Activated CD8-positive, alpha-beta memory T cell treated with anti-CD3 and anti-CD28 coated beads, Interleukin-2, amount 50 U/mL, for 24 hours (primary cell): Measurements from ENCODE around the gene ZNF579.
A peak's percentile ranks its signal among the peaks of the same experiment; 100 is the strongest.

Experiments used
- DNase-seq: peaks from one replicate; pipeline ENCODE4 v3.0.0-alpha.2; 2020; ENCODE audit errors: extremely low read depth

Gene ZNF579, protein sequence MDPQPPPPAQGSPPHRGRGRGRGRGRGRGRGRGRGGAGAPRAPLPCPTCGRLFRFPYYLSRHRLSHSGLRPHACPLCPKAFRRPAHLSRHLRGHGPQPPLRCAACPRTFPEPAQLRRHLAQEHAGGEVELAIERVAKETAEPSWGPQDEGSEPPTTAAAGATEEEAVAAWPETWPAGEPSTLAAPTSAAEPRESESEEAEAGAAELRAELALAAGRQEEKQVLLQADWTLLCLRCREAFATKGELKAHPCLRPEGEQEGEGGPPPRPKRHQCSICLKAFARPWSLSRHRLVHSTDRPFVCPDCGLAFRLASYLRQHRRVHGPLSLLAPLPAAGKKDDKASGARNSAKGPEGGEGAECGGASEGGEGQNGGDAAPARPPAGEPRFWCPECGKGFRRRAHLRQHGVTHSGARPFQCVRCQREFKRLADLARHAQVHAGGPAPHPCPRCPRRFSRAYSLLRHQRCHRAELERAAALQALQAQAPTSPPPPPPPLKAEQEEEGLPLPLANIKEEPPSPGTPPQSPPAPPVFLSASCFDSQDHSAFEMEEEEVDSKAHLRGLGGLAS

DNA sequence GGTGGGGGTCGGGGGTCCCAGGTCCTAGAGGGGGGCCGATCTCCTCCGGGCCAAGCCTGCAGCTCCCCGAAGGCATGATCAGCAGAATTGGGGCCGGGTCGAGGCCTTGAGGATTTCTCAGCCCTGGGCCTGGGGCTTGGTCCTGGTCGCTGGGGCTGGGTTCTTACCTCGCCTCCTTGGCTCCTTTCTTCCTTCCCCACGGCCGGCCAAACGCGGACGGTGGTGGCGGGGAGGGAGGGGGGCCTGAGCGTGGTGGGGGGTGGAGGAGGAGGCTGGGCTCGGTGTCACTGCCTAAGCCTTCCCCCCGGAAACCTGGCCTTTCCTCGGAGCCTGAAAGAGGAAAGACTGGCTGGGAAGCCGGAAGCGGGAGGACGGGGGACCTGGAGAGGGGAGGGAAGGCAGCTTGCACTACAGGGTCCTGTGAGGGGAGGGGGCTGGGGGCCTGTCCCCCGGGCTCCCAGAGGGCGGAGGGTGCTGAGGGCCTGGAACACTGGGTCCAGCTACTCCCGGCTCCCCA, at the start of gene ZNF579:
Gene ZNF579, minus strand, starts transcription at position 221 of the 517 bp plus-strand sequence. CDS start 1,209 bp downstream, outside the sequence.
- DNase-seq = peak; percentile 57

DNA sequence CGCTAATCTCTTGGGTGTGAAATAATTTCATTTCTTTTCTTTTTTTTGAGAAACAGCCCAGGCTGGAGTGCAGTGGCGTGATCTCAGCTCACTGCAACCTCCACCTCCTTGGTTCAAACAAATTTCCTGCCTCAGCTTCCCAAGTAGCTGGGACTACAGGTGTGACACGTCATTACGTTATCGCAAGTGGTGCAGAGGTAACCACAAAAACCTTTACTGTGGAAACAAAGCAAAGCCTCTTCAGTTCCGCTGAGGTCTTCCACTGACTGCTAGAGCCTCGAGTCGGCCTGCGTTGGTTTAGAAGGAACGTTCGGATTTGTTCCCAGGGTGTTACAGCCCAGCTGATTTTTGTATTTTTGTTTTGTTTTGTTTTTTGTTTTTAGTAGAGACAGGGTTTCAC, 45.7 kb upstream of the ZNF579 start:
- no peak for DNase-seq

DNA sequence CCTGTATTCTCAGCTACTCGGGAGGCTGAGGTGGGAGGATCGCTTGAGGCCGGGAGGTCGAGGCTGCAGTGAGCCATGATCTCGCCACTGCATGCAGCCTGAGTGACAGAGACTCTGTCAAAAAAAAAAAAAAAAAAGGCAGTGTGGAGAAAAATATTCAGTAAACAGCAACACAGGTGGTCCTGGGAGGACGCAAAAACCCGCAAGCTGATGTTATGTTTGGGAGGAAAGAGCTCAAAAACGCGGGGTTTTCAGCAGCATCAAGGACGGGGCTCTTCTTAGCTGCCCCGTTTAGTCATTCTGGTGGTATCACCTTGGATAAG, 44.3 kb upstream of the ZNF579 start:
- DNase-seq = no peak

DNA sequence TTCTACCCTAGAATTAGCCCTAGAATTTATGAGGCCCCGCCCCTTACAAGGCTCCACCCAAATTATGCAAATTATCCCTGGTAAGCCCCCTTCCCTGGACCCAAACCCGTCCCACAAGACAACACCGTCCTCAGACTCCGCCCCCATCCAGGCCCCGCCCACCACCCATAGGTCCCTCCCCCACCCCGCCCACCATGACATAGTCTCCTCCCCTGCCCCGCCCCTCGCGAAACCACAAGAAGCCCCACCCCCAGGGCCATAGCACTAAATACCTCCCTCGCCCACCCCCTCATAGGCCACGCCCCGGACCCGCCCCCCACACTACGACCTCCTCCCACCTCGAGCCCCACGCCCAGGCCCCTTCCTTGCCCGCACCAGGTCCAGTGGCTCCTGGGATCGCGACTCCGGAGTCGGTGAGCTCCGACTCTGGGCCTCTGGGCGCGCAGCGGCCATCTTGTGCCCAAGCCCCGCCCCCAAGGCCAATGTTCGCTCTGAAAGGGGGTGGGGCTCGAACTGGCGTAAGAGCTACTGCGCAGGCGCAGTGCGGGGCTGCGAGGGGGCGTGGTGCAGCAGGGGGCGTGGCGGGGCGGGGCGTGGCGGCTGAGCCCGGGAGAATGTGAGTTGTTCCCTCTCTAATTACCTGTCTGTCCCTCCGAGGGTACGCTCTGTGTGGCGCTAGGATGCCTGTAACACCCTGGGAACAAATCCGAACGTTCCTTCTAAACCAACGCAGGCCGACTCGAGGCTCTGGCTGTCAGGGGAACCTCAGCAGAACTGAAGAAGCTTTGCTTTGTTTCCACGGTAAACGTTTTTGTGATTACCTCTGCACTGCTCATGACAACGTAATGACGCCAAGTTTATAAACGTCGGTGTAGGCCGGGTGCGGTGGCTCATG, 43.7 kb upstream of the ZNF579 start, which contains the start of gene ZNF784:
Gene ZNF784, minus strand, starts transcription at position 458 of the 895 bp plus-strand sequence. Its CDS starts 5 bp downstream, at position 453.
- no peak for DNase-seq

DNA sequence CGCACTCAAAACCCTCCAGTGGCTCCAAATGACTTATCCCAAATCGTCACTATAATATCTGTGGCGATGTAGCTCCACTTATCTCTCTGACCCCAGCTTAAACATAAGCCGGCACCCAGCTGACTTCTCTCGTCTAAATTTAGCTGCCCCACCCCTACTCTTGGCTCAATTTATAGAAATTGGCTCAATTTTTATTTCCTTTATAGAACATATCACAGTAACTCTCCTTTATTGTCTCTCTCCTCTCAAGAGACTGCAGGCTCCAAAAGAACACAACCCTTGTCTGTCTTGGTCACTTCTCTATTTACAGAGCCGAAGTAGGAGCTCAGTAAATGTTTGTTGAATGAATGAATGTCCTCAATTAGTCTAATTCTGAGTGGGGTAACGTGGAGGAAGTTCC, 42.9 kb upstream of the ZNF579 start:
- no peak for DNase-seq

DNA sequence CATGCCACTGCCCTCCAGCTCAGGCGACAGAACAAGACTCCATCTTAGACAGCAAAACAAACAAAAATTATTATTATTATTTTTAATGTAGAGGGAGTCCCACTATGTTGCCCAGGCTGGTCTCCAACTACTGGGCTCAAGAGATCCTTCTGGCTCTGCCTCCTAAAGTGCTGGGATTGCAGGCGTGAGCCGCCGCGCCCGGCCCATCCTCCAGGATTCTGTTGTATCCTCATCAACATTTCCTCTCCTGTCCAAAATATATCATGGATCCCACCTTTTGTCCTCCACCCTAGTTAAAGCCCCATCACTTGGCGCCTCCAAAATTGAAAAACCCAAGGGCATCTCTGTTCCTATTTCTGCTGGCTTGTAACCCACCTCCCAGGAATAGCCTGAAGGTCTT, 42.5 kb upstream of the ZNF579 start:
- no peak for DNase-seq

DNA sequence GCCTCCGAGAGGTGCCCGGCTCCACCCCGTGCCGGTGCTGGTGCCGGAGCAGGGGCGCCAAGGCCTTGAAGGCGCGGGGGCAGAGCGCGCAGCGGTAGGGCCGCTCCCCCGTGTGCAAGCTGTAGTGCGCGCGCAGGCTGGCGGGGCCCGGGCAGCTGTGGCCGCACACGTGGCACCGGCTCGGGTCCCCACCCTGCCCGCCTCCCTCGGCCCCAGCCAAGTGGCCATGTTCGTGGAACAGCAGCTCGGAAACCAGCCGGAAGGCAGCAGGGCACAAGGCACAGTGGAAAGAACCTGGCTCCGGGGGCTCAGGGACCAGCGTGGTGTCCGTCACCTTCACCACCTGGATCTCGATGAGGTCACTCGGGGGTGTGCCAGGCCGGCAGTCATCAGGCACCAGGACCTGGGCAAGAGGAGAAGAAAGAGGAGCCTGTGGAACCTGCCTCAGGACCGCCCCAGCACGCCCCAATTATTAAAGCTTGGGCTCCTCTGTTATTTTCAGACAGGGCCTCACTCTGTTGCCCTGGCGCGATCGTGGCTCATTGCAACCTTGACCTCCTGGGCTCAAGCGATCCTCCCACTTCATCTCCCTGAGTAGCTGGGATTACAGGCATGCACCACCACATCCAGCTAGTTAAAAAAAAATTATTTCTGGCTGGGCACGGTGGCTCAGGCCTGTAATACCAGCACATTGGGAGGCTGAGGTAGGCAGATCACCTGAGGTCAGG, 41.8 kb upstream of the ZNF579 start:
- no peak for DNase-seq

DNA sequence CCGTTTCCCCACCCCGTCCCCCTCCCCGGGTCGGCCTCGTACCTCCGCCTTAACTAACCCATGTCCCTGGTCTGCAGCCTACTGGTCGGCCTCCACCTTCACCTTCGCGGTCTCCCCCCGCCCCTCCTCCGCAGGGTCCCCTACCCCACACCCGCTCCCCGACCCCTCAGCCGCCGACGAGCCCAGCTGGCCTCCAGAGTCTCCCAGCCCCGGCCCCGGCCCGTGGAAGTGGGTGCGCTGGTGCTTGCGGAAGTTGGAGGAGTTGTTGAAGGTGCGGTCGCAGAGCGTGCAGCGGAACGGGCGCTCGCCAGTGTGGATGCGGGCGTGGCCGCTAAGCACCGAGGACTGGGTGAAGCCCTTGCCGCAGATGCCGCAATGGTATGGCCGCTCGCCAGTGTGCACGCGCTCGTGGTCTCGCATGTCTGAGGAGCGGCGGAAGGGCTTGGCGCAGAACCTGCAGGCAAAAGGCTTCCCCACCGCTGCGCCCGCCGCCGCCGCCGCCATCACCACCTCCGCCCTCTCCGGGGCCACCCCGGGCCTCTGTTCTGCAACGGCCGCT, 41.1 kb upstream of the ZNF579 start:
- DNase-seq = no peak

DNA sequence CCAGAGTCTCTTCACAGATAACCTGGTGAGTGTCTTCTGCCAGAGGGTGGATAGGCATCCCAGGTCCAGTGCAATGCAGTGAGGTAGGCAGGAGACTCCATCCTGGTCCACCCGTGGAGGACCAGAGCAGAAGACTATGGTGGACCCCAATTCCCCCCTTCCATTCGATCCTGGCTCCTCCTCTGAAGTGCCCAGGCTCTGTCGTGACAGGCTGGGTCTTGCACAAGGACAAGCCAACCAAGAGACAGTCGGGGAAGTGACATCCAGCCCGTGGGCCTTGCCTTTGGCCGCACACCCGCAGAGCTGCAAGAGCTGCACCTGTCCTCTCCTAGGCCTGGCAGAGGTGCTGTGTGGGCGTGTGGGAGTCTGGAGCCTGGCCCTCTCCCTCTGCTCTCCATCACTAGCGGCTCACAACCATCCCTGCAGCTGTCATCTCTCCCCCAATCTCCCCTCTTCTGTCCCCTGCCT, 40.6 kb upstream of the ZNF579 start:
- no peak for DNase-seq

DNA sequence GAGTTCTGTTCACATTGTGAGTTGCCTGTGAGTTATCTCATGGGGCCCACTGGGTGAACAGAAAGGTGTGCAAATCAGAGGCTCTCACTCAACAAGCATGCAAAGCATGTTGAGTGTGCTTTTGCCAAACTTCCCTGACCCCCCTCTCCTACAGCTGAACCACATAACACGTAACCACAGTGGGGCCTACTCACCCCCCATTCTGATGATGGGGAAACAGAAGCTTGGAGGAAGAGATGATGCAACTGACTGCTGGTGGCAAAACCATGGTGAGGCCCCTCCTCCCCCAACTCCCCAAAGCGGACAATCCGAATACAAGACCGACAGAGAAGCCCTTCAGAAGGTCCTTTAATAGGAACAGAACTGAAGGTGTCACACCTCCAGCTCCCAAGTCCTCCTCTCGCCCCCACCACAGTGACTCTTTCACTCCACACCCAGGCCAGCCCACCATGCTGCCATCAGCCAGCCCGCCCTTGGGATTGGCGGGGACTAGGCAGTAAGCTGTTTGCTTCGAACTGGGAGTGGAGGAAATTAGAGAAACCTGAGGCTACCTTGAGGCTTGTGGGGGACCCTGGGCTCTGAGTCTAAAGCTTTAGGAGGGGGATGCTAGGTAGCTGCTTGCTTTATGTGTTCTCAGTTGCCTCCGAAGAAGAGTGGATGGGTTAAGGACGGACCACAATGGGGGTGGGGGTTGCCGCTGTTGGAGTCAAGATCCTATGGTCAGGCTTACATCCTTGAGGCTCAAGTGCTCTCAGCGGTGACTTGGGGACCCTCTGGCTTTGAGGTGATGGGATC, 40.0 kb upstream of the ZNF579 start:
- DNase-seq = no peak

DNA sequence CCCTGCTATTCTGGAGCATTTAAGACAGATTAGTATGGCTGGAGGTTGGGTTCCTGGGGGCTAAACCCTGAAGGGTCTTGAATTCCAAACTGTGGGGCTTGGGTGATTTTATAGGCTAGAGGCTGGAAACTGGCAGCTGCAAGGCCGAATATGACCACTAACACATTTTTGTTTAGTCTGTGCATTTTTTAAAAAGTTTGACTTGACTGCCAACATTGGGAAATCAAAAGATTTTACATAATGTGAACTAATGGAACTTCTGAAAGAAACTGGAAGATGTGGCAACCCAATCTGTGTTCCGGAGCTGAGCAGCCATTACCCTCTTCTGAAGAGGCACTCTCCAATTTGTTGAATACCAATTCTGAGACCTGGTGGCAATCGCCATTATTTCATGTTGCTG, 38.6 kb upstream of the ZNF579 start:
- DNase-seq = no peak

DNA sequence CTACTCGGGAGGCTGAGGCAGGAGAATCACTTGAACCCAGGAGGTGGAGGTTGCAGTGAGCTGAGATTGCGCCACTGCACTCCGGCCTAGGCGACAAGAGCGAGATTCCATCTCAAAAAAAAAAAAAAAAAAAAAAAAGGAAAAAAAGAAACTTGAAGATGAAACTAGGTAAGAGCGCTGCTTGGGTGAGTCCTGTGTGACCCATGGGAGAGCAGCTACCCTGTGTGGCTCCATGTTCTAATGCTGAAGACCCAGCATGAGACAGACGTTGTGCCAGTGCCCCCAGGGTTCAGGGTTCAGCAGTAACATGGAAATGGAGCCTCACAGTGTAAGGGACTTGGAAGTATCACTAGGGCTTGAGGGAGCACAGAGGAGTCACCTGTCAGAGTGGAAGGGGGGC, 37.8 kb upstream of the ZNF579 start:
- no peak for DNase-seq

DNA sequence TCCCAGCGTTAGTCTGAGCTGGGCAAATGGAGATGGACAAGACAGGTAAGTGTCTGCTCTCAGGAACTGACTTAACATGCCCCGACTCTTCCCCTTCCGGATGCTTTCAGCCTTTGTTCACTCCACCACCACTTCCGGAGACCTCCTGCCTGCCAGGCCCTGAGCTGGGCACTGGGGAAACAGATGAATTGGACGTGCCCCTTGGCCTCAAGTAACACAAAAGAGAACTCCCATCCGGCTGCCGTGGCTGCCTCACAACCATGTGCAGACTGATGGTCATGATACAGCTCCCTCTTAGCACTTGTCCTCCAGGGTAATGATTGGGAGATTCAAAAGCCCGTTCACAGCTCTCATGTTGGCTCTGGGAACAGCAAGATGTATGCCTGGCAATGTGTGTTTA, 36.8 kb upstream of the ZNF579 start:
- DNase-seq = no peak

DNA sequence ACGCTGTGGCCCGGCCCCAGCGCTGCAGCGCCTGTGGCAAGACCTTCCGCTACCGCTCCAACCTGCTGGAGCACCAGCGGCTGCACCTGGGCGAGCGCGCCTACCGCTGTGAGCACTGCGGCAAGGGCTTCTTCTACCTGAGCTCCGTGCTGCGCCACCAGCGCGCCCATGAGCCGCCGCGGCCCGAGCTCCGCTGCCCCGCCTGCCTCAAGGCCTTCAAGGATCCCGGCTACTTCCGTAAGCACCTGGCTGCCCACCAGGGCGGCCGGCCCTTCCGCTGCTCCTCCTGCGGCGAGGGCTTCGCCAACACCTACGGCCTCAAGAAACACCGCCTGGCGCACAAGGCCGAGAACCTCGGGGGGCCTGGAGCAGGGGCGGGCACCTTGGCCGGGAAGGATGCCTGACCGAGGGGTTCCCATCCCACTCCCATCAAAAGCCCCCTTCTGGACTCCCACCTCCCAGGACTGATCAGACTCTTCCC, 35.8 kb upstream of the ZNF579 start:
- DNase-seq = no peak

DNA sequence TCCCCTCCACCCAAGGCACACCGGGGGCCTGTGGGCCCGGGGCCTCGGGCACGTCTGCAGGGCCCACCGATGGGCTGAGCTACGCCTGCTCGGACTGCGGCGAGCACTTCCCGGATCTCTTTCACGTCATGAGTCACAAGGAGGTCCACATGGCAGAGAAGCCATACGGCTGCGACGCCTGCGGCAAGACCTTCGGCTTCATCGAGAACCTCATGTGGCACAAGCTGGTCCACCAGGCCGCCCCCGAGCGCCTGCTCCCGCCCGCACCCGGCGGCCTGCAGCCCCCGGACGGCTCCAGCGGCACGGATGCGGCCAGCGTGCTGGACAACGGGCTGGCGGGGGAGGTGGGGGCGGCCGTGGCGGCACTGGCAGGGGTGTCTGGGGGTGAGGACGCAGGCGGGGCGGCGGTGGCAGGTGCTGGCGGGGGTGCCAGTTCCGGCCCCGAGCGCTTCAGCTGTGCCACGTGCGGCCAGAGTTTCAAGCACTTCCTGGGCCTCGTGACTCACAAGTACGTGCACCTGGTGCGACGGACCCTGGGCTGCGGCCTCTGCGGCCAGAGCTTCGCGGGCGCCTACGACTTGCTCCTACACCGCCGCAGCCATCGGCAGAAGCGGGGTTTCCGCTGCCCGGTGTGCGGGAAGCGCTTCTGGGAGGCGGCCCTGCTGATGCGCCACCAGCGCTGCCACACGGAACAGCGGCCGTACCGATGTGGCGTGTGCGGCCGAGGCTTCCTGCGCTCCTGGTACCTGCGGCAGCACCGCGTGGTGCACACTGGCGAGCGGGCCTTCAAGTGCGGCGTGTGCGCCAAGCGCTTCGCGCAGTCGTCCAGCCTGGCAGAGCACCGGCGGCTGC, 35.1 kb upstream of the ZNF579 start:
- no peak for DNase-seq

DNA sequence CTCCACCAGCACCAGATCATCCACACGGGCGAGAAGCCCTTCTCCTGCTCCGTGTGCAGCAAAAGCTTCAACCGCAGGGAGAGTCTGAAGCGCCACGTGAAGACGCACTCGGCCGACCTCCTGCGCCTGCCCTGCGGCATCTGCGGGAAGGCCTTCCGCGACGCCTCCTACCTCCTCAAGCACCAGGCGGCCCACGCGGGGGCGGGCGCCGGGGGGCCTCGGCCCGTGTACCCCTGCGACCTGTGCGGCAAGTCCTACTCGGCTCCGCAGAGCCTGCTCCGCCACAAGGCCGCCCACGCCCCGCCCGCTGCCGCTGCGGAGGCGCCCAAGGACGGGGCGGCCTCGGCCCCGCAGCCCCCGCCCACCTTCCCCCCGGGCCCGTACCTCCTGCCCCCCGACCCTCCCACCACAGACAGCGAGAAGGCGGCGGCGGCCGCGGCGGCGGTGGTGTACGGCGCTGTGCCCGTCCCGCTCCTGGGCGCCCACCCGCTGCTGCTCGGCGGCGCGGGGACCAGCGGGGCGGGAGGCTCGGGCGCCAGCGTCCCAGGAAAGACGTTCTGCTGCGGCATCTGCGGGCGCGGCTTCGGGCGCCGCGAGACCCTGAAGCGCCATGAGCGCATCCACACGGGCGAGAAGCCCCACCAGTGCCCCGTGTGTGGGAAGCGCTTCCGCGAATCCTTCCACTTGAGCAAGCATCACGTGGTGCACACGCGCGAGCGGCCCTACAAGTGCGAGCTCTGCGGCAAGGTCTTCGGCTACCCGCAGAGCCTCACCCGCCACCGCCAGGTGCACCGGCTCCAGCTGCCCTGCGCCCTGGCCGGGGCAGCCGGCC, 34.3 kb upstream of the ZNF579 start:
- no peak for DNase-seq

DNA sequence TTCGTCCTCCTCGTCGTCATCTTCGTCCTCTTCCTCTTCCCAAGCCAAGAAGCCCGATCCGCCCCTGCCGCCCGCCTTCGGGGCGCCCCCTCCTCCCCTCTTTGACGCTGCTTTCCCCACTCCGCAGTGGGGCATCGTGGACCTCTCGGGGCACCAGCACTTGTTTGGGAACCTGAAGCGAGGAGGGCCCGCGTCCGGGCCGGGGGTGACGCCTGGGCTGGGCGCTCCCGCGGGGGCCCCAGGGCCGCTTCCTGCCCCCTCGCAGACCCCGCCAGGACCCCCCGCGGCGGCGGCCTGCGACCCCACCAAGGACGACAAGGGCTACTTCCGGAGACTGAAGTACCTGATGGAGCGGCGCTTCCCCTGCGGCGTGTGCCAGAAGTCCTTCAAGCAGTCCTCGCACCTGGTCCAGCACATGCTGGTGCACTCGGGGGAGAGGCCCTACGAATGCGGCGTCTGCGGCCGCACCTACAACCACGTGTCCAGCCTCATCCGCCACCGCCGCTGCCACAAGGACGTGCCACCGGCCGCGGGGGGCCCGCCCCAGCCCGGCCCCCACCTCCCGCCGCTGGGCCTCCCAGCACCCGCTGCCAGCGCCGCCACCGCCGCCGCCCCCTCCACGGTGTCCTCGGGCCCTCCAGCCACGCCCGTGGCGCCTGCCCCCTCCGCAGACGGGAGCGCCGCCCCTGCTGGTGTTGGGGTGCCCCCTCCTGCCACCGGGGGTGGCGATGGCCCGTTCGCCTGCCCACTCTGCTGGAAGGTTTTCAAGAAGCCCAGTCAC, 33.5 kb upstream of the ZNF579 start:
- no peak for DNase-seq

DNA sequence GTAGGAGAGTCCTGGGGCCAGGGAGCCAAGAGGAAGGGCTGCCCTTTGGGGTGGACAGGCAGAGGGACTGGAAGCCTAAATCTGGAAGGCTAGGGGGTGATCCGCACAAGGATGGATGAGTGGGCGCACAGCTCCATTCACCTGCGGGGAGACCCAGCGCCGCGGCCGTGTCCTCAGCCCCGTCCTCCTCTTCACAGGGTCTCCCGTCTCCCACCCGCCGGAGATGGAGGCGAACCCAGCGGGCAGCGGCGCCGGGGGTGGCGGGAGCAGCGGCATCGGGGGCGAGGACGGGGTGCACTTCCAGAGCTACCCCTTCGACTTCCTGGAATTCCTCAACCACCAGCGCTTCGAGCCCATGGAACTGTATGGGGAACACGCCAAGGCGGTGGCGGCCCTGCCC, 32.7 kb upstream of the ZNF579 start:
- DNase-seq = no peak
